ENCODE data around the gene SLC25A34.

Gene SLC25A34

GRCh38 chr1:15750924-15751323 lies 14.9 kb downstream of the SLC25A34 start:
- no peak overlapping the region for H3K9ac ChIP-seq (ENCODE audit: low read depth, low read length, poor library complexity)
- H3K18ac ChIP-seq (ENCODE audit: low read length) = peak overlapping the region; percentile 76
- H4K8ac ChIP-seq (ENCODE audit: low read depth, low read length) = no peak overlapping the region
- H3K4me3 ChIP-seq (ENCODE audit: low read length in 2 of 2) = no peak overlapping the region
- peak overlapping the region; percentile 2 for H2AK5ac ChIP-seq (ENCODE audit: low read depth, low read length)
- peak overlapping the region; percentile 56 for H2BK15ac ChIP-seq (ENCODE audit: low read length)
- no peak overlapping the region for H3K23ac ChIP-seq (ENCODE audit: low read depth, low read length, poor library complexity)
- peak overlapping the region; percentile 79 for H2BK12ac ChIP-seq (ENCODE audit: low read length)
- H3K27ac ChIP-seq (replicated peaks; ENCODE audit: low read length) = no peak overlapping the region
- WGBS, 2 donors (ENCODE audit: extremely low coverage in 2 of 2, insufficient read length in 2 of 2, insufficient replicate concordance in 1 of 2) = no CpG with 5 or more reads among the region's 12 CpGs
- no peak overlapping the region for H2BK120ac ChIP-seq (ENCODE audit: low read depth, low read length)
- peaks cover 7 to 10% of the 10 kb centered on the region in 2 donors for H3K4me1 ChIP-seq (ENCODE audit: control insufficient read depth in 2 of 2, insufficient read depth in 1 of 2, low read depth in 1 of 2, low read length in 2 of 2)
- H3K79me1 ChIP-seq (ENCODE audit: low read depth, low read length) = no peaks in the 10 kb centered on the region
- H3K36me3 ChIP-seq (replicated peaks in 1 of 2; ENCODE audit: control insufficient read depth in 2 of 2, insufficient read depth in 2 of 2, low read length in 2 of 2) = no peaks in the 10 kb centered on the region
- H4K91ac ChIP-seq (ENCODE audit: low read depth, low read length, poor library complexity) = no peak overlapping the region
- peak overlapping the region; percentile 23 for H2AFZ ChIP-seq (ENCODE audit: low read length)
- no peaks in the 10 kb centered on the region for H3K9me3 ChIP-seq (replicated peaks in 1 of 2; ENCODE audit: control insufficient read depth in 2 of 2, insufficient read depth in 1 of 2, low read depth in 1 of 2, low read length in 2 of 2)
- H3K14ac ChIP-seq (ENCODE audit: low read length) = peak overlapping the region; percentile 84
- H2BK5ac ChIP-seq (ENCODE audit: low read length) = no peak overlapping the region
- DNase-seq (ENCODE audit: low spot score) = no peak
- H3K4ac ChIP-seq (ENCODE audit: low read length) = no peak overlapping the region
- H3K4me2 ChIP-seq (ENCODE audit: insufficient read depth, low read length, poor library complexity, severe bottlenecking) = no peak overlapping the region
- peaks cover 0 to 18% (median 0%) of the 10 kb centered on the region in 3 experiments for H3K27me3 ChIP-seq (ENCODE audit: control insufficient read depth in 3 of 3, insufficient read depth in 3 of 3, low read depth in 1 of 3, low read length in 3 of 3)

DNA sequence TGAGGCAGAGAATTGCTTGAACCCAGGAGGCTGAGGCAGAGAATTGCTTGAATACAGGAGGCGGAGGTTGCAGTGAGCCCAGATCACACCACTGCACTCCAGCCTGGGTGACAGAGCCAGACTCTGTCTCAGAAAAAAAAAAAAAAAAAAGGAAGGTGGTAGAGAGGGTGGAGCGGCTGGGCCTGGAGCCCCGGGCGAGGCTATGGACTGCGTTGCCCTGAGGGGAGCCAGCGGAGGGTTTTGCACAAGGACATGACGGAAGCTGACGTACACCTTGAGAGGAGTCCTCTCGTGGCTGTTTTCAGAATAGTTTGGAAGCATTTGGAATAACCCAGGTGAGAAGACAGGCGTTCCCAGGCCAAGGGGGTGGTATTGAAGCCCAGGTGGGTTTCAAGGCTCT lies 15.7 kb downstream of the SLC25A34 start:
- Histone ChIP-seq H3K4me3 (ENCODE audit: low read length in 2 of 2) (no peak overlapping the region), H4K91ac (ENCODE audit: low read depth, low read length, poor library complexity) (no peak overlapping the region), H3K36me3 (replicated peaks in 1 of 2; ENCODE audit: control insufficient read depth in 2 of 2, insufficient read depth in 2 of 2, low read length in 2 of 2) (no peaks in the 10 kb centered on the region), H2BK5ac (ENCODE audit: low read length) (no peak overlapping the region), H2AK5ac (ENCODE audit: low read depth, low read length) (peak overlapping the region; percentile 25), H3K27me3 (ENCODE audit: control insufficient read depth in 3 of 3, insufficient read depth in 3 of 3, low read depth in 1 of 3, low read length in 3 of 3) (peaks cover 0 to 20% (median 6%) of the 10 kb centered on the region in 3 experiments), H4K8ac (ENCODE audit: low read depth, low read length) (no peak overlapping the region), H2AFZ (ENCODE audit: low read length) (no peak overlapping the region), H3K18ac (ENCODE audit: low read length) (peak overlapping the region; percentile 7), H2BK15ac (ENCODE audit: low read length) (no peak overlapping the region), H3K14ac (ENCODE audit: low read length) (no peak overlapping the region), H3K79me1 (ENCODE audit: low read depth, low read length) (no peaks in the 10 kb centered on the region), H3K27ac (replicated peaks; ENCODE audit: low read length) (no peak overlapping the region), H2BK120ac (ENCODE audit: low read depth, low read length) (no peak overlapping the region), H3K4me2 (ENCODE audit: insufficient read depth, low read length, poor library complexity, severe bottlenecking) (no peak overlapping the region), H3K4me1 (ENCODE audit: control insufficient read depth in 2 of 2, insufficient read depth in 1 of 2, low read depth in 1 of 2, low read length in 2 of 2) (peaks cover 7 to 16% of the 10 kb centered on the region in 2 donors), H2BK12ac (ENCODE audit: low read length) (peak overlapping the region; percentile 46), H3K4ac (ENCODE audit: low read length) (no peak overlapping the region), H3K9ac (ENCODE audit: low read depth, low read length, poor library complexity) (no peak overlapping the region), H3K23ac (ENCODE audit: low read depth, low read length, poor library complexity) (no peak overlapping the region), H3K9me3 (replicated peaks in 1 of 2; ENCODE audit: control insufficient read depth in 2 of 2, insufficient read depth in 1 of 2, low read depth in 1 of 2, low read length in 2 of 2) (no peaks in the 10 kb centered on the region)
- DNase-seq (ENCODE audit: low spot score) = no peak
- no CpG with 5 or more reads among the region's 10 CpGs for WGBS, 2 donors (ENCODE audit: extremely low coverage in 2 of 2, insufficient read length in 2 of 2, insufficient replicate concordance in 1 of 2)

DNA sequence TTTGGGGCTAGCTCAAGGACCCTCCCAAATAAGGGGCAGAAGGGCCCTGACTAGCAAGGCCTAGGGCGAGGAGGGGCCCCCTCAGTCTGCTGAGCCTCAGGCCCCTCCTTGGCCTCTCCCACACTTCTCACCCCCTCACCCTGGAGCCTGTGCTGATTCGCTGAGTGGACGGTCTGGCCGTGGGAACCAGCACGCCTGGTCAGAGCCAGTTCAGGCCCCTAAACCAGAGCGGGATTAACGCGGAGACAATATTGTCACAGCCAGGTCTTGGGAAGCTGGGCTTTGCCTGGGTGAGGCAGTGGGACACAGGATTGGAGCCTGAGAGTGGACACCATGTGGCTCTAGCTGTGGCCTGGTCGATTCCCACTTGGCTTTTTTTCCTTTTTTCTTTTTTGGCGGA lies 17.7 kb downstream of the SLC25A34 start:
- WGBS, 2 donors (ENCODE audit: extremely low coverage in 2 of 2, insufficient read length in 2 of 2, insufficient replicate concordance in 1 of 2) = no CpG with 5 or more reads among the region's 10 CpGs
- H3K79me1 ChIP-seq (ENCODE audit: low read depth, low read length) = no peaks in the 10 kb centered on the region
- H3K27ac ChIP-seq (replicated peaks; ENCODE audit: low read length) = no peak overlapping the region
- no peak overlapping the region for H3K14ac ChIP-seq (ENCODE audit: low read length)
- no peak overlapping the region for H2BK5ac ChIP-seq (ENCODE audit: low read length)
- peak overlapping the region; percentile 74 for H2BK15ac ChIP-seq (ENCODE audit: low read length)
- no peak overlapping the region for H2AFZ ChIP-seq (ENCODE audit: low read length)
- no peak overlapping the region for H2BK120ac ChIP-seq (ENCODE audit: low read depth, low read length)
- H3K4me3 ChIP-seq (ENCODE audit: low read length in 2 of 2) = no peak overlapping the region
- H3K27me3 ChIP-seq (ENCODE audit: control insufficient read depth in 3 of 3, insufficient read depth in 3 of 3, low read depth in 1 of 3, low read length in 3 of 3) = peaks cover 0 to 34% (median 14%) of the 10 kb centered on the region in 3 experiments
- H3K9me3 ChIP-seq (replicated peaks in 1 of 2; ENCODE audit: control insufficient read depth in 2 of 2, insufficient read depth in 1 of 2, low read depth in 1 of 2, low read length in 2 of 2) = no peaks in the 10 kb centered on the region
- H3K4ac ChIP-seq (ENCODE audit: low read length) = no peak overlapping the region
- H3K18ac ChIP-seq (ENCODE audit: low read length) = peak overlapping the region; percentile 39
- no peak for DNase-seq (ENCODE audit: low spot score)
- no peak overlapping the region for H3K4me2 ChIP-seq (ENCODE audit: insufficient read depth, low read length, poor library complexity, severe bottlenecking)
- no peak overlapping the region for H4K91ac ChIP-seq (ENCODE audit: low read depth, low read length, poor library complexity)
- H3K9ac ChIP-seq (ENCODE audit: low read depth, low read length, poor library complexity) = no peak overlapping the region
- no peak overlapping the region for H4K8ac ChIP-seq (ENCODE audit: low read depth, low read length)
- H3K23ac ChIP-seq (ENCODE audit: low read depth, low read length, poor library complexity) = peak overlapping the region; percentile 8
- peak overlapping the region; percentile 66 for H2AK5ac ChIP-seq (ENCODE audit: low read depth, low read length)
- peaks cover 19 to 26% of the 10 kb centered on the region in 2 donors for H3K4me1 ChIP-seq (ENCODE audit: control insufficient read depth in 2 of 2, insufficient read depth in 1 of 2, low read depth in 1 of 2, low read length in 2 of 2)
- no peaks in the 10 kb centered on the region for H3K36me3 ChIP-seq (replicated peaks in 1 of 2; ENCODE audit: control insufficient read depth in 2 of 2, insufficient read depth in 2 of 2, low read length in 2 of 2)
- no peak overlapping the region for H2BK12ac ChIP-seq (ENCODE audit: low read length)

DNA sequence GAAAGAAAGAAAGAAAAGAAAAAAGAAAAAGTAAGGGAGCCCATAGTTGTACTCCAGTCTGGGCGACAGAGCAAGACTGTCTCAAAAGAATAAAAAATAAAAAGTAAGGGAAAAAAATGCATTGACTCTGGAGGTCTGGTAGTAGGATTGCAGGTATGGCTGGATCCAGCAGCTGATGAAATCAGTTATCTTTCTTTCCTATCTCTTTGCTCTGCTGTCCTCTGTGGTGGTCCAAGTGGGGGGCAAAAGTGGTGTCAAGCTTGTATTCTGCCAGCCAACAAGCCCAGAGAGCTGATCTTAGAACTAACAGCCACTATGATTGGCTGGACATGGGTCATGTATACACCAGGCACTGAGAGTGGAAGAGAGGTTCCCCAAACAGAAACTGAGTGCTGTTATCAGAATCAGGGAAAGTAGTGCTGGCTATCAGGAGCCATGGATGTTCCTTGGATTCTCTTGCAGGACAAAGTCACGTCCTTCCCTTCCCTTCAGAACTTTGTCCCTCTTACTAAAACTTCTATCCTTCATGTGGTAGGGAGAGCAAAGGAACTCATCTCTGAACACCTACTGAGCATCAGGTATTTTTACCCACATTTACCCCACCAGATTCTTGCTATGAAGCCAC lies 19.1 kb downstream of the SLC25A34 start:
- no peak overlapping the region for H2AK5ac ChIP-seq (ENCODE audit: low read depth, low read length)
- no peaks in the 10 kb centered on the region for H3K36me3 ChIP-seq (replicated peaks in 1 of 2; ENCODE audit: control insufficient read depth in 2 of 2, insufficient read depth in 2 of 2, low read length in 2 of 2)
- H3K14ac ChIP-seq (ENCODE audit: low read length) = no peak overlapping the region
- no peak overlapping the region for H3K4me3 ChIP-seq (ENCODE audit: low read length in 2 of 2)
- H2BK120ac ChIP-seq (ENCODE audit: low read depth, low read length) = no peak overlapping the region
- H2BK15ac ChIP-seq (ENCODE audit: low read length) = no peak overlapping the region
- no peak overlapping the region for H4K91ac ChIP-seq (ENCODE audit: low read depth, low read length, poor library complexity)
- no peak overlapping the region for H3K23ac ChIP-seq (ENCODE audit: low read depth, low read length, poor library complexity)
- no peak overlapping the region for H3K18ac ChIP-seq (ENCODE audit: low read length)
- no peak overlapping the region for H3K9ac ChIP-seq (ENCODE audit: low read depth, low read length, poor library complexity)
- peaks cover 2% of the 10 kb centered on the region for H3K79me1 ChIP-seq (ENCODE audit: low read depth, low read length)
- H3K27me3 ChIP-seq (ENCODE audit: control insufficient read depth in 3 of 3, insufficient read depth in 3 of 3, low read depth in 1 of 3, low read length in 3 of 3) = peaks cover 0 to 31% (median 20%) of the 10 kb centered on the region in 3 experiments
- H2BK5ac ChIP-seq (ENCODE audit: low read length) = no peak overlapping the region
- no peak for DNase-seq (ENCODE audit: low spot score)
- WGBS, 2 donors (ENCODE audit: extremely low coverage in 2 of 2, insufficient read length in 2 of 2, insufficient replicate concordance in 1 of 2) = no CpG with 5 or more reads among the region's 2 CpGs
- no peak overlapping the region for H2BK12ac ChIP-seq (ENCODE audit: low read length)
- no peak overlapping the region for H3K4me2 ChIP-seq (ENCODE audit: insufficient read depth, low read length, poor library complexity, severe bottlenecking)
- H3K9me3 ChIP-seq (replicated peaks in 1 of 2; ENCODE audit: control insufficient read depth in 2 of 2, insufficient read depth in 1 of 2, low read depth in 1 of 2, low read length in 2 of 2) = no peaks in the 10 kb centered on the region
- no peak overlapping the region for H3K27ac ChIP-seq (replicated peaks; ENCODE audit: low read length)
- H3K4ac ChIP-seq (ENCODE audit: low read length) = no peak overlapping the region
- no peak overlapping the region for H4K8ac ChIP-seq (ENCODE audit: low read depth, low read length)
- H3K4me1 ChIP-seq (ENCODE audit: control insufficient read depth in 2 of 2, insufficient read depth in 1 of 2, low read depth in 1 of 2, low read length in 2 of 2) = peaks cover 19 to 29% of the 10 kb centered on the region in 2 donors
- H2AFZ ChIP-seq (ENCODE audit: low read length) = no peak overlapping the region
